HG02840 (cell line): ENCODE data around the gene BMPR2.
"Not testable (repeated sequence)": the region's sequence is repeated elsewhere in the genome, so short reads cannot be mapped to it uniquely, and the experiment has no call there.

ENCODE experiments used
- ATAC-seq: cut with Tn5 transposase; IDR thresholded peaks from one replicate; pipeline ENCODE4 v1.9.1; 2021; ENCODE audit warnings: mild to moderate bottlenecking, moderate library complexity, moderate number of reproducible peaks; ENCODE audit not compliant: unreplicated experiment, low FRiP score

The BMPR2 gene

DNA sequence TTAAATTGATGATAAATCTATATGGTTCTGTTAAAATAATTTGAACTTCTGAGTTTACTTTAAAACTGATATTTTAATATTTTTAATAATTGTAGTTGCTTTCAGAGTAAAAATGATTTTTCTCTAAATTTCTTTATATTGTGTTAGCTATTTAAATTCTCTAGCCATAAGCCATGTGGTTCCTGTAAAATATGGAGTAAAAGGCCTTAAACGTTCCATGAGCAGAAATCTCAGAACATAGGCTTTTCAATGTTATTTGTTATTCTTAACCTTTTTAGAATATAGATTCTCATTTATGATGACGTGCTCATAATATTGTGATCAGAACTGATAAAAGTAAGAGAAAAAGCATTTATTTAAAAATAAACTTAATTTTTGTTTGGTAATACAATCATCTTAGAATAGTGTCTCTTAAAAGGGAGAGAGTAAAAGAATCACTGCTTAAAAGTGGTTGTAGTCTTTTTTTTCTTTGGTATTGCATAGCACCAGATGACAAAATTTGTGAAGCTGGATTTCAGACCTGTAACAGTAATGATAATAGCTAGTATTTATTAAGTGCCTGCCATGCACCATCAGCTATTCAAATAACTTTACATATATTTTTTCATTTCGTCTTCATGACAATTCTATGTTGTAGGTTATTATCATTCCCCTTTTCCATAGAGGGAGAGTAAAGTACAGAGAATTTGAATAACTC, 2.7 kb downstream of the BMPR2 start:
- ATAC-seq = no peak

DNA sequence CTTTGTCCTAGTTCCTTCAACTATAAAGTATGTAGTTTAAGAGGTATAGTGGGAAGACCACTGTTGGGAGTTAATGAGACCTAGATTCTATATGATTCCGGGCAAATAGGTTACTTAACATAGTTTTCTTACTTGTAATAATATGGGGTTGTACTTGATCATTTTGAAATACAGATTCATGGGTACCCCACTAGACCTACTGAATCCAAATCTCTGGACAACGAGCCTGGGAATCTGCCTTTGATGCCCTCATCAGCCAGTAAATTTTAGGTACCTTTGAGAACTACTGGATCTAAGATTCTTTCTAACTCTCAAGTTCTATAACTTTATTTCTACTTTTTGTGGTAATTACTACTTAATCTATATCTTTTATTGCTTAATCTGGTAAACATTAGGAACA, 6.6 kb downstream of the BMPR2 start:
- no peak for ATAC-seq

DNA sequence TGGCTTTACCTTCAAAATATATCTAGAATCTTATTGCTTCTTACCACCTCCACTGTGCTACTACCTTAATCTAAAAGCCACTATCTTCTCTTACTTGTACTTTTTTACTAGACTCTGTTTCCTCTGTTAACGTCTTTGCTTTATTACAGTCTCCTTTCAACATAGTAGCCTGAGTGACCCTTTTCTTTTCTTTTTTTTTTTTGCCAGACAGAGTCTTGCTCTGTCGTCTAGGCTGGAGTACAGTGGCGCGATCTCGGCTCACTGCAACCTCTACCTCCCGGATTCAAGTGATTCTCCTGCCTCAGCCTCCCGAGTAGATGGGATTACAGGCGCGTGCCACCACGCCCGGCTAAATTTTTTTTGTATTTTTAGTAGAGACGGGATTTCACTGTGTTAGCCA, 10.4 kb downstream of the BMPR2 start:
- not testable (repeated sequence) for ATAC-seq

DNA sequence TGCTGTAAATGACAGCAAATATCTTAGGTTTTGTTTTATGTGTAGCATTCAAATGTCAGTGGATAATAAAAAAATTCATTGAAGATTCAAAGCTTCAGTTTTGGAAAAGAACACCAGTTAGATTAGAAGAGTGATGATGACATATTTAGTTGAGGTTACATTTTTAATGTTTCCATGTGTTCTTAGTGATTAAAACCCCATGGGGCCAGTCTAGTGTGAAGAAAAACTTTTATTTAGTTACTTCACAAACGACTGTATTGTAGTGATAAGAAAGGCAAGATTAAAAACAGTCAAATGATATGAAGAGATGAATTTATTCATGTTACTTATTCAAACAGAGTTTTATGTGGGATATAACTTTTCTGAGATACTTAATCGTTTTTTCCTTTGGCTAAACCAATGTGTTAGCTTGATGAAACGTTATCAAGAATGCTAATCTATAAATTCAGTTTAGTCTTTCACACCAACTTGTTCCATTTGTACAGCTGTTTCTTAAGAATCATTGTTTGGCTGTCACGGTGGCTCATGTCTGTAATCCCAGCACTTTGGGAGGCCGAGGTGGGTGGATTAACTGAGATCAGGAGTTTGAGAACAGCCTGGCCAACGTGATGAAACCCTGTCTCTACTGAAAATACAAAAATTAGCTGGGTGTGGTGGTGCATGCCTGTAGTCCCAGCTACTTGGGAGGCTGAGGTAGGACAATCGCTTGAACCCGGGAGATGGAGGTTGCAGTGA, 11.6 kb downstream of the BMPR2 start:
- ATAC-seq = no peak

DNA sequence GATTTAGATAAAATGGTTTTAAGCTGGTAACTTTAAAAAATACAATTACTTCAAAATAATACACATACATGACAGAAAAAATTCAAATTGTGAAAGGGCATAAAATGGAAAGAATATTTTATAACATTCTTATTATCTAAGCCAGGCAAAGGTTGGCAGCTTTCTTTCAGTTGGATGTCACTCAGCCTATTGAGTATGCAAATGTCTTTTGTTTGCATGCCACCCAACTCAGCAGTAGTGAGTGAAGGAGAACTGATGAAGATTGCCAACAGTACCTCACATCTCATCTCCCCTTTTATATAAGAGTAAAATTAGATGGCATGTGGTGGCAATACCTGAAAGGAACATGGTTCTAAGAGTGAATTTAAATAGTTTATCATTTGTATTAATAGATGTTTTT, 24.8 kb downstream of the BMPR2 start:
- no peak for ATAC-seq

DNA sequence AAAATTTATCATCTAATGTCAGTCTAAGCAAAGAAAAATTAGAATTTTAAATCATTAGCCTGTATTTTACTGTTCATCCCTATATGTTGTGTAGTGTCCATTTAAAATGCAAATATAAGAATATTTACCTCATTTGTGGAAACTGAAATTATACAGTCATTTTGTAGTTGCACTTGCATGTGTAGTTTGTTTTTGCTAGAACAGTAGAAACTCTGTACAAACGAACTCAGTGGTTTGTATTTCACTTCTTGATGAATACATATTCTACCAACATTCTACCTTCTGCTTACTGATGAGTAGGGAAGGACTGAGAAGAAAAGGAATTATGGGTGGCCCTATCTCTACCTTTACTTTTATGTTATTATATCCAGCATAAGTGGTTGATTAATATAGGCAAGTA, 29.7 kb downstream of the BMPR2 start:
- ATAC-seq = no peak

DNA sequence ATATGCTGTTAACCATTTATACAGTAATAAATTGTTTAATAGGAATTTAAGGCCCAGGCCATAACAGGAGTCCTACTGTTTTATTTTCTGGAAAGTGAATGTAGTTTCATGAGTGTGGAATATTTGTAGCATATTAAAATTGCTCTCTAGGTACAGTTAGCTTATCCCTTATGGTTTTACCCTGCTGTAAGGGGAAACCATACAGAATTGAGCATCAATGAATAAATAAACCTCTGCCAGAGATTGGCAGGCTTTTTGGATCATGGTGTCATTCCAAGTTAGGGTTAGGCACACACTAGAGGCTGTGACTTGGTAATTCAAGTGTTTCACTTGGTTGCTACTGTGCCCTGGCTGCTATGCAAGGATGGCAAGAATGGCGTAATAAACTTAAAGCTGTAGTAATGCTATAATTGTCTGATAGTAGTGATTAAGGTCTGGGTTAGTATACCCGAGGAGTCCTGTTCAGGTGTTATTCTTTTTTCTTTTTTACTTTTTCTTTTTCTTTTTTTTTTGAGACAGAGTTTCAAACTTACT, 30.4 kb downstream of the BMPR2 start:
- no peak for ATAC-seq

DNA sequence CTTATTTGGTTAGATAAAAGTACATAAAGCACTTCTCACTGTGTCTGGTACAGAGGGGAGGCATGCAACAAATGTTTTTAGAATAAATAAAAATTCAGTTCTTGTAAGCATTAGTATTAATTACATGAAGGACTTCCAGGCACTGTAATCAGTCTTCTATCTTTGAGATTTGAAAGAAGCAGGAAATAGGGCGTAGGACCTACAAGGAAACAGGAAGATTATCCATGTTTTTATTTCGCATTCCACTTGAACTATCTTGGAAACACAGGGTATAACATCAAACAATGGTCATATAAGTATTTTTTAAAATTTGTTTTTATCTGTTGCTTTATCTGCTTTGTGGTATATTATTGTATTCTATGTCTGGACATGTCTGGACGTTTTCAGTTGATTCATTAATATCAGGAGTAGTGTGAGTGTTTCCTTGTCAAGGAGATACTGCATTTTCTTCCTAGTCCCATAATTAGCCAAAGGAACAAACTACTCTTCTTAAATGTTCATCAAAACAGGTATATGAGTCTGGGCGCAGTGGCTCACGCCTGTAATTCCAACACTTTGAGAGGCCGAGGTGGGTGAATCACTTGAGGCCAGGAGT, 32.5 kb downstream of the BMPR2 start:
- ATAC-seq = no peak

DNA sequence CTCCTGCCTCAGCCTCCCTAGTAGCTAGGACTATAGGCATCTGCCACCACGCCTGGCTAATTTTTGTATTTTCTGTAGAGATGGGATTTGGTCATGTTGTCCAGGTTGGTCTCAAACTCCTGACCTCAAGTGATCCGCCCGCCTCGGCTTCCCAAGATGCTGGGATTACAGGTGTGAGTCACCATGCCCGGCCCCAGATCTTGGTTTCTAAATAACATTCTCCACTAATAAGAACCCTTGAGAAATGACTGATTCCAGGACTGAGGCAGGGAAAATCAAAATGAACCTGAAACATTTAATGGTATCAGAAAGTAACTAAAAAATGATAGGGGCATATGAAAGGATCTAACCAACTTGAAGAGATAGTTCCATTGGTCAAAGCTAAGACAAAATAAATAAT, 34.0 kb downstream of the BMPR2 start:
- ATAC-seq = no peak

DNA sequence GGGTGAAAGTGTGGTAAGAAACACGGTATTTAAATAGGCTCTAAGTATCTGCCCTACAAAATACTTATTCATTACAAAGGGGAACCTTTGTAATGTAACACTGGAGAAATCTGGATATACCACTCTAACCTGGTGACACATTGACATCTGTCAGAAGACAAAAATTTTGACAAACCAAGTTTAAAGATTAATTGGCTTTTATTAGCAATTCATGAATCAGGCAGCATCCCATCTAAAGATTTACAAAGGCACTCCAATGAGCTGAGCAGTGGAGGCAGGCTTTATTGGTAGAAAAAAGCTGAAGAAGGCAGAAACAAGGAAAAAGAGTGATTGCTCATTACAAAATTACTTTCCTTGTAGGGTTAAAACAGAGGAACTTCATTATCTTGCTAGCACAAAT, 35.0 kb downstream of the BMPR2 start:
- no peak for ATAC-seq

DNA sequence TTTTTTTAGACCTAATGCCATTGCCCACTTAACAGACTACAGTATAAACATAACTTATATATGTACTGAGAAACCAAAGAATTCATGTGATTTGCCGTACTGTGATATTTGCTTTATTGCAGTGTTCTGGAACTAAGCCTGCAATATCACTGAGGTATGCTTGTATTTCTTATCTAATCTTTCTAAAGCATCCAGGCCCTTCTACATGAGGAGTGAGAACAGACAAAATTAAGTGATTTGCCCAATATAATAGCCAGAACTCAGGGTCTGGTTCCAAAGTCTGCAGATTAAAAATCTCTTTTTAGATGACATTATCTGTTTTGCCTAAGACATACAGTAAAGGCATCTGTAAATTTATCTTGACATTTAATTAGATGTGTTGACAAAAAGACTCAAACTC, 41.9 kb downstream of the BMPR2 start:
- ATAC-seq = no peak

DNA sequence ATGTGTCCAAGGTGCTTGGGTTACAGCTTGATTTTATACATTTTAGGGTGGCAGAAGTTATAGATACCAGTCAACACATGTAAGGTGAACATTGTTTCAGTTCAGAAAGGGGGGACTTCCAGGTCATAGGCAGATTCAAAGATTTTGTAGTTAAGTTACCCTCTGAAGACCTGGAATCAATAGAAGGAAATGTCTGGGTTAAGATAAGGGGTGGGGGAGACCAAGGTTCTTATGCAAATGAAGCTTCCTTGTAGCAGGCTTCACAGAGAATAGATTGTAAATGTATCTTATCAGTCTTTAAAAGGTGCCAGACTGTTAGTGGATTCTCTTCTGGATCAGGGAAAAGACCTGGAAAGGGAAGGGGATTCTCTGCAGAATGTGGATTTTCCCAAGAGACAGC, 42.4 kb downstream of the BMPR2 start:
- no peak for ATAC-seq

DNA sequence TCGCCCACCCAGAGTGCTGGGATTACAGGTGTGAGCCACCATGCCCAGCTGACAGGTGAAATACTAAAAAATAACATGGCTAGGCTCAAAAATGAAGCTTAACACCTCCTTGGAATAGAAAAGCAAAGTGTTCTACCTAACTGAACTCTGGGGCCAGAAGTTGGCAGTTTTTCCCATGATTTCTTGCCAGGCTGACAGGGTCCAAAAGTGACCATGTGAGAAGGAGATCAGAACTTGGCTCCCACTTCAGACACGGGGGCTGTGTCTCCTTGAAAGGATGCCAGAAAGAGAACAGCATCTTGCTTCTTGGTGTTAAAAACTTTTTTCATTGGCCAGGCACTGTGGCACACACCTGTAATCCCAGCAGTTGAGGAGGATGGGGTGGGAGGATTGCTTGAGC, 47.0 kb downstream of the BMPR2 start:
- no peak for ATAC-seq

DNA sequence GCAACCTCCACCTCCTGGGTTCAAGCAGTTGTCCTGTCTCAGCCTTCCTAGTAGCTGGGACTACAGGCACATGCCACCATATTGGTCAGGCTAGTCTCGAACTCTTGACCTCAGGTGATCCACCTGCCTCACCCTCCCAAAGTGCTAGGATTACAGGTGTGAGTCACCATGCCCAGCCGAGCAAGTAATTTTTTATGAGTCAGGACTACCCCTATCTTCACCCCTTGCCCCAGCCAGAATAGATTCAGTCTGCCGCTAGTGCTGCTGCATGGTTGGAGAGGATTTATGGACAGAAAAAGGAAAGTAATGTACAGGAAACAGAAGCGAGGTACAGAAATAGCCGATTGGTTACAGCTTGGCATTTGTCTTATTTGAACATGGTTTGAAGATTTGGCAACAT, 48.9 kb downstream of the BMPR2 start:
- no peak for ATAC-seq

DNA sequence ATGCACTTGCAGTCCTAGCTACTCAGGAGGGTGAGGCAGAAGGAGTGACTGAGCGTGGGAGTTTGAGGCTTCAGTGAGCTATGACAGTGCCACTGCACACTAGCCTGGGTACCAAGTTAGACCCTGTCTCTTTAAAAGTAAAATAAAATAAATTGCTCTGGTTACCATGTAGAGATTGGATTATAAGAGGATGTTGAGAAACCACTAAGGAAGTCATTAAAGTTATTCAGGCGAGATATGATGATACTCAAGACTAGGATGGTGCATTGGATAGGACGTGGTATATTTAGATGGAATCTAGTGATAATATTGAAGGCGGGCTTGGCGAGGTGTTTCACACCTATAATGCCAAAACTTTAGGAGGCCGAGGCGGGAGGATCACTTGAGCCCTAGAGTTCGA, 50.6 kb downstream of the BMPR2 start:
- ATAC-seq = no peak

DNA sequence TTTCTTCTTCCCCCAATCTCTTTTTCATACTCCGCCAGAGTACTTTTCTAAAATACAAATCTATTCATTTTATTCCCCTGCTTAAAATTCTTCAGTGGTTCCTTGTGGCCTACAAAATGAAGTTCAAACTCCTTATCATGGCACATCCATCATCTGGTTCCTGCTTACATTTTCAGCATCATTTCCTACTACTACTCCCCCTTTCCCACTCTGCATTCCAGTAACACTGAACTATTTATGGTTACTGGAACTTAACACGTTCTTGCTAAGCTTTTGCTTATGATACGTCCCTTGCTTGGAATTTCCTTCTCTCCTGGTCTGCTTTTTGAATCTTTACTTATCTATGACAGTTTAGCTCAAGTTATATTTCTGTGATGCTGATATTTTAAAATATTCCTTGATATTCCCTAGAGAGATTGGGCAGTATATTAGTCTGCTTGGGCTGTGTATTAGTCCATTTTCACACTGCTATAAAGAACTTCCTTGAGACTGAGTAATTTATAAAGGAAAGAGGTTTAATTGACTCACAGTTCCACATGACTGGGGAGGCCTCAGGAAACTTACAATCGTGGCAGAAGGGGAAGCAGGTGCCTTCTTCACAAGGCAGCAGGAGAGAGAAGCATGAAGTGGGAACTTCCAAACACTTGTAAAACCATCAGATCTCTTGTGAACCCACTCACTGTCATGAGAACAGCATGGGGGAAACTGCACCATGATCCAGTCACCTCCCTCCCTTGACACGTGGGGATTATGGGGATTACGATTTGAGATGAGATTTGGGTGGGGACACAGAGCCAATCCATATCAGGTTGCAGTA, 53.2 kb downstream of the BMPR2 start:
- ATAC-seq = no peak

DNA sequence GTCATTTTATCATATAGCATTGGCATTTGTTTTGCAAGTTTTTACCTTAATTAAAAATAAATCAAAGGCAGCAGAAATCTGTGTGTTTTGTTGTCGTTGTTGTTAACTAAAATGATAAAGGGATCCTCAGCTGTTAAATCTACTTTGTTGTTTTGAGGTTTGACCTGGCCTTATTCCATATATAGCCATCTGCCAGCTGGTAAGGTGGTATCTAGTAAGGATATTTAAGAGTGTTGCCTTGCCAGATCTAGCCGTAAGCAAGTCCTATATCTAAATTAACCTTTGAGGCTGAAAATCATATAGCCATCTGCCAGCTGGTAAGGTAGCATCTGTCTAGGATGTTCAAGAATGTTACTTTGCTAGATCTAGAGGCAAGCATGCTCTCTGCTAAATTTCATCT, 56.6 kb downstream of the BMPR2 start:
- ATAC-seq = no peak

DNA sequence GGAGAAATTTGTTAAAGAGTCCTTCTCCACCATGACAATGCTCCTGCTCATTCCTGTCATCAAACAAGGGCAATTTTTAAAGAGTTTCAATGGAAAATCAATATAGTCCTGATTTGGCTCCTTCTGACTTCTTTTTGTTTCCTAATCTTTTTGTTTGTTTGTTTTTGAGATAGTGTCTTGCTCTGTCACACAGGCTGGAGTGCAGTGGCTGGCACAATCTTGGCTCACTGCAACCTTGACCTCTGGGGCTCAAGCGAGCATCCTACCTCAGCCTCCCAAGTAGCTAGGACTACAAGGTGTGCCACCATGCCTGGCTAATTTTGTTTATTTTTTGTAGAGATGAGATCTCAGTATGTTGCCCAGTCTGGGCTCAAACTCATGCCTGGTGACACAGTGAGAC, 58.3 kb downstream of the BMPR2 start:
- ATAC-seq = no peak

DNA sequence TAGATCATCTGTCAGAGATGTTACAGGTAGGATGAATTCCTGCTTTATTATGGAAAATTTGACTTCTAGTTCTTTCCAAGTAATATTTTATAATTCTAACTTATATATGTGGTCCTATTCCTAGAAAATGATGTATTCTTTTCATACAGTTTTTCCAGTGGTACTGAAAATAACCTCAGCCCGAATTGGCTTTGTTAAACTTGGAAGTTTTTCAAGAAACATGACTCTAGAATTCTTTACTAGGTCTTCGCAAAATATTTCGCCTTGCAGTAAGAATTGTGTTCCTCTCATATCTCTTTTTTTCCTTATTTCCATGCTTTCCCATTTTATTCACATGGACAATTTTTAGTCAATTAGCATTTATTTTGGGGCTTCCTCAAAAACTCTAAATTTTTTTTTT, 60.5 kb downstream of the BMPR2 start:
- ATAC-seq = no peak

DNA sequence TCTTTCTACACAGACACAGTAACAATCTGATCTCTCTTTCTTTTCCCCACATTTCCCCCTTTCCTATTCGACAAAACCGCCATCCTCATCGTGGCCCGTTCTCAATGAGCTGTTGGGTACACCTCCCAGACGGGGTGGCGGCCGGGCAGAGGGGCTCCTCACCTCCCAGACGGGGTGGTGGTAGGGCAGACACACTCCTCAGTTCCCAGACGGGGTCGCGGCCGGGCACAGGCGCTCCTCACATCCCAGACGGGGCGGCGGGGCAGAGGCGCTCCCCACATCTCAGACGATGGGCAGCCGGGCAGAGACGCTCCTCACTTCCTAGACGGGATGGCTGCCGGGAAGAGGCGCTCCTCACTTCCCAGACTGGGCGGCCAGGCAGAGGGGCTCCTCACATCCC, 64.0 kb downstream of the BMPR2 start:
- ATAC-seq = not testable (repeated sequence)

DNA sequence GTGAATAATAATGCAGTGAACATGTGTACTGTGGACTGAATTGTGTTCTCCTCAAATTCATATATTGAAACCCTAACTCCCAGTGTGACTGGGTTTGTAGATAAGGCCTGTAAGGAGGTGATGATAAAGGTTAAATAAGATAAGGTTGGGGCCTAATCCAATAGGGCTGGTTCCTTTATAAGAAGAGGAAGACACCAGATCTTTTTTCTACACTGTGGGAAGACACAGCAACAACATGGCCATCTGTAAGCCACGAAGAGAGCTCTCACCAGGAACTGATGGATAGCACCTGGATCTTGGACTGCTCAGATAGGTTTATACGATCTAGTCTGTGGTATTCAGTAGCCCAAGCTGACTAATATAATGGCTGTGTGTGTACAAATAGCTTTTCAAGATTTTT, 66.8 kb downstream of the BMPR2 start:
- ATAC-seq = no peak
